GM18499 (cell line): ENCODE data around the gene ADGRG6.
"Not testable (repeated sequence)": the region's sequence is repeated elsewhere in the genome, so short reads cannot be mapped to it uniquely, and the experiment has no call there.

Experiments used
- ATAC-seq: cut with Tn5 transposase; IDR thresholded peaks from one replicate; pipeline ENCODE4 v1.9.1; 2021; ENCODE audit warnings: moderate number of reproducible peaks; ENCODE audit not compliant: insufficient read depth, unreplicated experiment

The ADGRG6 gene

DNA sequence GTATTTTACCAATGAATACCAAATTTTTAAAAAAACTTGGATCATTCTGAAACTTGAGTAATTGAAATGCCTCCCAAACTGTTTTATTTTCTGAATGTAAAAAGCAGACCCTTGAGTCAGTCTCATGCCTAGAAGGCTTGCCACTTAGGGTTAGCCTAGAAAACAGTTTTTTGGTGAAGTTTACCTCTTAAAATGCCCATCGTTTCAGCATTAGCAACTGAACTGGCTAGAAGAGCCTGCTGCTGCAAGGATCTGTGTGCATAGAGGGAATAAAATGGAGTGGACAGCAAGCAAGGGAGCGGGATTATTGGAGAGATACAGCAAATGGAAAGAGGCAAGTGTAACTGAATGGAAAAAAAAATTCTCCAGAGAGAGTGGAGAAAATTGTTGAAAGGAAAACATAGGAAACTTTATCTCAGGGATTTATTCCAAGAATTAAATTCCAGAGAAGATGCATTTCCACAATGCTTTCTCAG, 40.1 kb downstream of the ADGRG6 start:
- ATAC-seq = no peak

DNA sequence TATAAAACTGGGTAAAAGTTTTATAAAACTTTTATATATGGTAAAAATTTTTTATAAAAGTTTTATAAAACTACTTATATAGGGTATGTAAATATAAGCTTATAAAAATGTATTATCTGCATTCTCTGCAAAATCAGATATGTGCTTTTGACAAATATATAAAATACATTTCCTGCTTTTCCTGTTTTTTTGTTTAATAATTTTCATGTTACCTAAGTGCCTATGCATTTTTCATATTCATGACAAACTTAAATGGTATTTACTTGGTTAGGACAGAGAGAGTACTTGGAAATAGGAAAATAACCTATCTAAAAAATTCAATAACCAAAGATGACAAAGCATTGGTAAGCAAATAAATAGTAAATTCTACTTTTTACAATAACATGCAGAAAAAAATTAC, 41.2 kb downstream of the ADGRG6 start:
- no peak for ATAC-seq

DNA sequence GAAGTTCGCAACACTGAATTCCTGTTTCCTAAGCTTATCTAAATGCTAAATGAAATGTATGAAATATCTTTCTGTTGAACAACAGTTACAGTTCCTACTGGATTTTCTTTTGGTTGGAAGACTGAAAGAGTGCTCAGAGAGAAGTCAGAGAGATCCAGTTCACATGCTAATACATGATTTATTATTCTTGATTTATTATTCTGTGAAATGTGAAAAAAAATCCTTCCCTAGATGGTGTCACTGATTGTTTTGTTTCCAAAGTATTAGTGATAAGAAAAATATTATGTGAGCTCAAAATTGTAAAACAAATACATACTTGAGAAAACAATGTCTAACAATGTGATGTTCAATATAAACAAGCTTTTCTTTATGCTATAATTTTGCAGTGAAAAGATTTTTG, 42.1 kb downstream of the ADGRG6 start:
- no peak for ATAC-seq

GRCh38 chr6:142345261-142345660, 43.5 kb downstream of the ADGRG6 start:
- ATAC-seq = no peak

- ATAC-seq = not testable (repeated sequence)
Measured at GRCh38 chr6:142346166-142346565, 44.4 kb downstream of the ADGRG6 start.

- no peak for ATAC-seq
Measured at GRCh38 chr6:142349215-142349823, 47.5 kb downstream of the ADGRG6 start.

DNA sequence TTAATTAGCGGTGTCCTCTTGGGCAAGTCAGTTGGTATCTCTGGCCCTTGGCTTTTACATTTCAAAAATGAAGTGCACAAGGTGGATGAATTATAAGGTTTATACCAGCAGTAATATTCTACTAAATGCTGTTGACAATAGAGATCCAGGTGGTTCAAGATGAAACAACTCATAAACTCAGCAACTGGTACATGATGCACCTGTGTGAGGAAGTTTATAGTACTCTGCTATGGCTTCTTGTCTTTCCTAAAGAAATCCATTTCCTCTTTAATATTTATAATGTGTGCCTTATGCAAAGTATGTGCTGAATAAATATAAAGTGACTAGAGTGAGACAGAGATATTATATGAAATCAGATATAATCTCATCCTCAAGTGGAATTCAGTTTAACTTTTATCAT, 48.5 kb downstream of the ADGRG6 start:
- no peak for ATAC-seq

- no peak for ATAC-seq
Measured at GRCh38 chr6:142353690-142354089, 51.9 kb downstream of the ADGRG6 start.

- ATAC-seq = no peak
Measured at GRCh38 chr6:142354650-142355049, 52.8 kb downstream of the ADGRG6 start.

- no peak for ATAC-seq
Measured at GRCh38 chr6:142355520-142356174, 53.8 kb downstream of the ADGRG6 start.

DNA sequence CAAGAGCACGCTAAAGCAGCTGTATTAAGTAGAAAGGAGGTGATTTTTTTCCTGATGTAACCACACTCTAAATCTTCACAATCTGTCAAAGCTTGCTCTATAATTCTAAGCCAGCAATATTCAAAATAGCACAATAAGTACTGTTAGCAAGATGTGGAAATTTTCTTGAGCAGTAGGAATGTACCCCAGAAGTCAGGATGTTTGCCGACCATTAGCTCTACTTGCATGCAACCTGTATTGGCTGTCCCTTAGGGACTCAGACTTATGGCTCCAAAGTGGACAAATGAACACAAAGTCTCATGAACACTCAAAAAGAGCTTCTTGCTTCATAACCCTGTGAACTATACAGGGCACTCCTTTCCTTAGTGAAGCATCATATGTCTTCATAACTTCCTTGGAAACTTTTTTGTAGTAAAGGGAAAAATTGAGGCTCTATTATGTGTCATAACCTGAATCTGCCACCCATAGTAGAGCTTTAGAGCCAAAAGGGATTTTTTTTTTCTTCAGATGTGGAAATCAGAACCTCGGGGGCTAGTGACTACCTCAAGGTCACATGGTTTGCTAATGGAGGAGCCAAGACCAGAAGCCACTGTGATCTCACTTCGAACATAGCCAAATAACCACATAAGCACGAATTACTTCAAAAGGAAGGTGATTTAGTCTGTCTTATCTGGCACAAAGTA, 54.5 kb downstream of the ADGRG6 start:
- ATAC-seq = no peak

- ATAC-seq = no peak
Measured at GRCh38 chr6:142356884-142357225, 55.0 kb downstream of the ADGRG6 start.

DNA sequence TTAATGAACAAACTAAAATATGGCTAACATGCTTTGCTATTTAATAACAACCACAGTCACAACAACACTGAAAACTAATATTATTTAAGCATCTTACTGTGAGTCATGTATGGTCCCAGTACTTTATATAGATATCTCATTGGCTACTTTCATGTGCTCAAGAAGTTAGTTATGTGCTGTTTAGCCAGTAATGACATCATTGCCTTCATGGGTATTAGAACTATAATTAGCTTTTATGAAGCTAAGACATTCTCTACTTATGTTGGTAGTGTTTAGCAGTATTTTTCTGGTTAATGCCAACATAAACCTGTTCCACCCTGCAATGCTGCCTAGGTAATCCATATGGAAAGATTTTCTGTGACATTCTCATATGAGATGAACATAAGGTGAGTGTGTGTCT, 56.1 kb downstream of the ADGRG6 start:
- ATAC-seq = no peak

GRCh38 chr6:142359271-142359960, 57.6 kb downstream of the ADGRG6 start:
- no peak for ATAC-seq

DNA sequence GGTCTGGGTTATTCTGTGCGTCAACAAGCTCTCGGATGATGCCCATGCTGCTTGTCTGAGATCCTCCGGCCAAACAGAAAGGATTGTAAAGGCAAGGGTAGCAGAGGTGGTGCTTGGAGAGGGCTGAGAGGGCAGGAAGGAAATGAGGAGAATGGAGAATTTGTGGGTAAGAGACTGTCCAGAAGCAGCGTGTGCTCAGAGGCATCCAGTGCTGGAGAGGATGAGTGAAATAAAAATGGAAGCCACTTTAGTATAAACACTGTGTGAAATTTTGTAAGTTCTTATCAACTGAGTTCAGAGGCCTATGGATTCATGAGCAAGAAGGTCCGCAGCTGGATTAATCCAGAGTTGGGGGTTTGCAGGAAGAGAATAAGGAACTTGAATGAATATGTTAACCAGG, 59.5 kb downstream of the ADGRG6 start:
- ATAC-seq = no peak

GRCh38 chr6:142361779-142362750, 60.3 kb downstream of the ADGRG6 start:
- no peak for ATAC-seq

GRCh38 chr6:142367061-142367460, 65.3 kb downstream of the ADGRG6 start:
- ATAC-seq = no peak

DNA sequence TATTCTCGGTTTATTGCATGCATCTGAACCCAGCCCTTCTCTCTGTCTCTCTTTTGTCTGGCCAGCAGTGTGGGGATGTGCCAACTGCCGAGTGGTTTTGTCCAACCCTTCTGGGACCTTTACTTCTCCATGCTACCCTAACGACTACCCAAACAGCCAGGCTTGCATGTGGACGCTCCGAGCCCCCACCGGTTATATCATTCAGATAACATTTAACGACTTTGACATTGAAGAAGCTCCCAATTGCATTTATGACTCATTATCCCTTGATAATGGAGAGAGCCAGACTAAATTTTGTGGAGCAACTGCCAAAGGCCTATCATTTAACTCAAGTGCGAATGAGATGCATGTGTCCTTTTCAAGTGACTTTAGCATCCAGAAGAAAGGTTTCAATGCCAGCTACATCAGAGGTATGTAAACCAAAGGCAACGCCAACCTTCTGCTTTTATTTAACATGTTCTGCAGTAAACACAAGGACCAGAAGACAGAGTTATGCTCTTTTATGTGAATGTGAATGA, 65.8 kb downstream of the ADGRG6 start:
- ATAC-seq = no peak

DNA sequence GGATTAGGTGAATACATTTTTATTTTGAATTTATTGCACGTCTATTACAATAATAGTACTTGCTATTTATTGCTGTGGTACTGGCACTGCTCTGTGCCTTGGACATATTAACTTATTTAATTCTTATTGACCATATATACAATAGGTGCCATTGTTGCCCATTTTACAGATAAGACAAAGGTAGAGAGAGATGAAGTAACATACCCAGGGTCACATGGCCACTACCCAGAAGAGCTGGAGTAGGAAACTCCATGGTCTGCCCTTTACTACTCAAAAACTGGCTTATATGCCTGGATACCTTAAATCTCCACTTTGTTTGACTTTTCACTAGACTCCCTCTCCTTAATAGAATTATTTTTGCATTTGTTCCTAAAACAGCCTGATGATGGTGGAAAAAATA, 67.5 kb downstream of the ADGRG6 start:
- no peak for ATAC-seq

- ATAC-seq = no peak
Measured at GRCh38 chr6:142372348-142372747, 70.5 kb downstream of the ADGRG6 start.
